Ectodermal cell (in vitro differentiated cells): ENCODE results near the gene ITK.

ENCODE experiments used
- H3K27ac ChIP-seq: 2 replicates; pipeline ENCODE4 v1.7.0; 2013; ENCODE audit warnings: mild to moderate bottlenecking, low read depth, low read length; ENCODE audit not compliant: insufficient read depth, poor library complexity, severe bottlenecking
- H3K27me3 ChIP-seq: 2 replicates; pipeline ENCODE4 v1.7.0; 2013; ENCODE audit warnings: mild to moderate bottlenecking, low read length; ENCODE audit not compliant: insufficient read depth, control insufficient read depth, poor library complexity, severe bottlenecking
- H3K36me3 ChIP-seq: one replicate; pipeline ENCODE4 v1.7.0; 2013; ENCODE audit warnings: low read length; ENCODE audit not compliant: control insufficient read depth, insufficient read depth
- H3K4me1 ChIP-seq: one replicate; pipeline ENCODE4 v1.7.0; 2013; ENCODE audit warnings: low read length; ENCODE audit not compliant: control insufficient read depth, insufficient read depth
- H3K4me3 ChIP-seq: 2 replicates; pipeline ENCODE4 v1.7.0; 2013; ENCODE audit warnings: low read depth, low read length, control low read depth; ENCODE audit not compliant: insufficient read depth
- H3K9me3 ChIP-seq: 2 replicates; pipeline ENCODE4 v1.7.0; 2013; ENCODE audit warnings: mild to moderate bottlenecking, low read length, moderate library complexity; ENCODE audit not compliant: control insufficient read depth
- WGBS, 2 experiments: methylation state at CpG; one replicate each; pipeline ENCODE4 v1.1.7; 2013; ENCODE audit warnings: missing lambda C conversion rate in 2 of 2; 5-methylcytosine and 5-hydroxymethylcytosine counted together

The ITK gene

DNA sequence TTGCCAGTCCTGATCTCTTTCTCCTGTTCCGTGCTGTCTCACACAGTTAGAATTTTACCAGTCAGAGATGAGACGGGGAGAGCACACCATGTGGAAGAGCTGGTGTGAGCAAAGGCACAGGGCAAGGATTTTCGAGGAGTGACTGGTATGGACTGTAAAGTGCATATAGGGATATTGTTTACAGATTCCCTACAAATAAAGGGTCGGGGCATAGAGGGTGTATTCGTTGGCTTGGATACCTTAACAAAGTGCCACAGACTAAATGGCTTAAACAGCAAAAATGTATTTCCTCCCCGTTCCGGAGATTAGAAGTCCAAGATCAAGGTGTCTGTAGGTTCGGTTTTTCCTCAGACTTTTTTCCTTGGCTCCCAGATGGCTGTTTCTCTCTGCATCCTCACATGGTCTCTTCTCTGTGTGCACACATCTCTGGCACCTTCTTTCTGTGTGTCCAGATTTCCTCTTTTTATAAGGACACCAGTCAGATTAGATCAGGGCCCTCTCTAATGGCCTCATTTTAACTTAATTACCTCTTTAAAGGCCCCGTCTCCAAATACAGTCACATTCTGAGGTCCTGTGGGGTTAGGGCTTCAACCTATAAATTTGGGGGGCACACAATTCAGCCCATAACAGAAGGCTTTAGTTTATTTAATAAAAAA is 108.7 kb downstream of the ITK start:
- no peaks in the 10 kb centered on the region for H3K36me3 ChIP-seq
- H3K9me3 ChIP-seq = no peaks in the 10 kb centered on the region
- H3K27ac ChIP-seq = no peak overlapping the region
- no peaks in the 10 kb centered on the region for H3K4me1 ChIP-seq
- WGBS, 2 experiments = 93 to 94% methylated on average over 8 to 9 of the region's 9 CpGs
- no peaks in the 10 kb centered on the region for H3K27me3 ChIP-seq
- H3K4me3 ChIP-seq = no peak overlapping the region

DNA sequence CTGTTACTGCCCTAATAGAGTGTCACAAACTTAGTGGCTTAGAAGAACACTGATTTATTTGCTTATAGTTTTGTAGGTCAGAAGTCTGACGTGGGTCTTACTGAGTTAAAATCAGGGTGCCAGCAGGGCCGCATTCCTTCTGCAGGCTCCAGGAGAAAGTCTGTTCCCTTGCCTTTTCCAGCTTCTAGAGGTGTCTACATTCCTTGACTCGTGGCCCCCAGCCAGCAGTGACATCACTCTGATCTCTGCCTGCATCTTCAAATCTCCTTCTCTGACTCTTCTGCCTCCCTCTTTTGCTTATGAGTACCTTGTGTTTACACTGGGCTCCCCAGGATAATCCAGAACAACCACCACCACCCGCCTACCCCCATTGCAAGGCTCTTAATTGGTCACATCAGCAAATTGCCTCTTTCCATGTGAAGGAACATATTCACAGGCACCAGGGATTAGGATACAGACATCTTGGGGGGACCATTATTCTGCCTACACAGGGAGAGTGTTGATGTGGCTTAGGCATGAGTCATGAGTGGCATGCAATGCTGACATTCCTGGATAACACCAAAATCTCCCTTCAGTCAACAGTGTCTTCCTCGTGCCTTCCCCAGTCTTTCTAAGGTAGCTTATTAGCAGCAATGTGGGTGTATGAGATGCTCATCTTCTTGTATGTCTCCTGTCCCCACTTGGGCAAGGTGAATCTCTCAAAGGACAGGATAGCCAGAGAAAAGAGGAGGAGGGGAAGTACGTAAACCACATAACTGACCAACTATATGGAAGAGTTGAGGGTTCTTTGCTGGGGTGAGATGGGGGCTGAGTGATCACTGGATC is 109.7 kb downstream of the ITK start:
- Histone ChIP-seq H3K36me3 (no peaks in the 10 kb centered on the region), H3K27ac (no peak overlapping the region), H3K4me3 (no peak overlapping the region), H3K4me1 (no peaks in the 10 kb centered on the region), H3K9me3 (no peaks in the 10 kb centered on the region), H3K27me3 (no peaks in the 10 kb centered on the region)
- 92% methylated on average over 5 to 6 of the region's 6 CpGs for WGBS, 2 experiments

DNA sequence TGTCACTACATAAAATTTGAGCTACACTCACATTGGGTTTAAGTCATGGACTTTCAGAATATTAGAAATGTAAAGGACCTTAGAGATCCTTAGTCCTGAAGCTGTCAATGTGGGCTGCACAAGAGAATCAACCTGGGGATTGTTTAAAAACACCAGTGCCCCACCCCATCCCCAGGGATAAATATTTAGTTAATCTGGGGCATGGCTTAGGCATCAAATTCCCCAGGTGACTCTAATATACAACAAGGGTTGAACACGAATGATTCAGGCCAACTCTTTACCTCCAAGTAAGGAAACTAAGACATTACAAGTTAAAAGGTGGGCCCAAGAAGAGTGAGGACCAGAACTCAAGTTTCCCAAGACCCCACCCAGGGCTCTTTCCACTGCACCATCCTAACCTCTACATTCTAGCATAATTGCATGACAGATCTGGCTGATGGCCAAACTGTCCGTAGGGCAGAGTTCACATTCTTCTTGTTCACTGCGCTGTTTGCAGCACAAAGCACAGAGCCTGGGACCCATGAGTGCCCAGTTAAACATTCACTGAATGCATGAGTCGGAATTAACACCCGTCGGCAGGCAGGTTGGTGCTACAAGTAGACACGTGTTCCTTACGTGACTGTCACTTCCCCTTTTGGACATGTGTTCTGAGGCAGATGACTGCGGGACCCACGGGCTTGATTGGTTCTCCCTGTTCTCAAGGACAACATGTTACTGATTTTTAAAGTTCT is 110.5 kb downstream of the ITK start:
- Histone ChIP-seq H3K27ac (no peak overlapping the region), H3K4me3 (no peak overlapping the region), H3K36me3 (no peaks in the 10 kb centered on the region), H3K9me3 (no peaks in the 10 kb centered on the region), H3K27me3 (no peaks in the 10 kb centered on the region), H3K4me1 (no peaks in the 10 kb centered on the region)
- WGBS, 2 experiments = 94 to 97% methylated on average over 10 of the region's 10 CpGs

DNA sequence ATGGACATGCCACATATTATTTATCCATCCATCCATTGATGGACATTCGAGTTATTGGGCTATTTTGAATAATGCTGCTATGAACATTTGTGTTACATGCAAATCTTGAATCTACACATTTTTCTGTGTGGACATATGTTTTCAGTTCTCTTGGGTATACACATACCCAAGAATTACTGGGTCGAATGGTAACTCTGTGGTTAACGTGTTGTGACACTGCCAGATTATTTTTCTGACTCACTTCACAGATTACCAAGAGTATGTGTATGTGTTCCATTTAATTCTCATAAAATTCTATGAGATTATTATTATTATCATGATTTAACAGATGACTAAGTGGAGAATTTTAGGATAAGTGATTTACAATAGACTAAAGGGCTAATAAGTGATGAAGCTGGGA is 112.0 kb downstream of the ITK start:
- Histone ChIP-seq H3K9me3 (no peaks in the 10 kb centered on the region), H3K4me3 (no peak overlapping the region), H3K36me3 (no peaks in the 10 kb centered on the region), H3K4me1 (no peaks in the 10 kb centered on the region), H3K27me3 (no peaks in the 10 kb centered on the region), H3K27ac (no peak overlapping the region)
- WGBS, 2 experiments = 98 to 100% methylated on average over 1 to 3 of the region's 3 CpGs

DNA sequence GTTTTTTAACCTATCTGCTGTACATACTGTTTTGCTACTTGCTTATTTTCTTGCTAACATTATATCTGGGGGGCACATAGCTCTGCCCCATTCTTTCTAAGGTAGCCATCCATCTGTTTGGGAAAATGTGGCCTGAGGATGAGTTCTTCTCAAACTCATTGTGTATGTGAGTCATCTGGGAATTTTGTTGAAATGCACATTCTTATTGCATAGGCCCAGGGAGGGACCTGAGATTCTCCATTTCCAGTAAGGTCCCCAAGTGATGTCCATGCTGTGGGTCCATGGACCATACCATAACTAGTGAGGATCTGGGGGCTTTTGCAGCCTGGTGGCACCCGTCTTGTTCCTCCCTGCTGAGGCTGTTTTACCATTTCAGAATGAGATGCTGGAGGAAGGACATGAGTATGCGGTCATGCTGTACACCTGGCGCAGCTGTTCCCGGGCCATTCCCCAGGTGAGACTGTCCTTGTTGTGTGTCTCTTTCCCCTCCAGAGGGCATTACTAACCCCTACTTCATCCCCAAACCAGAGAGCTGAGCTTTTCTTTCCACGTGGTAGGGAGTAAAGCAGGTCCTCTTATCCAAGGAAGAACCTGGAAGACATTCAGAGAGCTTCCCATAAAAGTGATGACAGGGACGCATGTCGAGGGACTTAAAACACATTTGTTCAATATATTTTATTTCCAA is 113.9 kb downstream of the ITK start:
- WGBS, 2 experiments = 89 to 93% methylated on average over 5 to 7 of the region's 7 CpGs
- Histone ChIP-seq H3K4me3 (no peak overlapping the region), H3K27ac (no peak overlapping the region), H3K36me3 (no peaks in the 10 kb centered on the region), H3K27me3 (no peaks in the 10 kb centered on the region), H3K4me1 (no peaks in the 10 kb centered on the region), H3K9me3 (no peaks in the 10 kb centered on the region)

DNA sequence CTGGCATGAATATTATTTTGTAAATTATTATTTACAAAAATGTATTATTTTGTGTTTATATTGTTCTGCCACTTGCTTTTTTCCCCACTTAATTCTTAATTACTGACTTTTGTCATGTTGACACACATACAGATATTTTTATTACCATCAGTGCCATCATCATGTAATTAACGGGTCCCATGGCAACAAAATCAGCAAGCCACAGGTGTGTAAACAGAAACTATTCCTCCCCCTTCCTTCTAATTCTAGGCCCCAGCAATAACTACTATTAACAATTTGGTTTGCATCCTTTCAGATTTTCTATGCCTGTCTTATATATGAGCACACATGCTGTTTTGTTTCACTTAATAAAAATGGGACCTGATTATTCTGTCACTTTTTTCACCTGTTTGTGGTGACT is 114.6 kb downstream of the ITK start:
- Histone ChIP-seq H3K27ac (no peak overlapping the region), H3K9me3 (no peaks in the 10 kb centered on the region), H3K4me1 (no peaks in the 10 kb centered on the region), H3K36me3 (no peaks in the 10 kb centered on the region), H3K4me3 (no peak overlapping the region), H3K27me3 (no peaks in the 10 kb centered on the region)
- 94 to 95% methylated on average over 1 of the region's 1 CpG for WGBS, 2 experiments

DNA sequence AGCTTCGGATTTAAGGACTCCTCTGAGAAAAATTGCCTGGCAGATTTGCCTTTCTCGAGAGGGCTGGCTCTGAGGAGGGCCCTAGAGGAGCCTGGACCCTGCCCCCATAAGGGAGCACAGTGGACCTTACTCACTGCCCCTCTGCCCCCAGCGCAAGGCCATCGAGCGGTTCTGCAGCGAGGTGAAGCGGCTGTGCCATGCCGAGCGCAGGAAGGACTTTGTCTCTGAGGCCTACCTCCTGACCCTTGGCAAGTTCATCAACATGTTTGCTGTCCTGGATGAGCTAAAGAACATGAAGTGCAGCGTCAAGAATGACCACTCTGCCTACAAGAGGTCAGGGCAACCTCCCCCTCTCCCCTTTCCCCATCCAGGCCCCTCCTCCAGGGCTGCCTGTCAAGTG is 119.9 kb downstream of the ITK start:
- Histone ChIP-seq H3K4me3 (no peak overlapping the region), H3K36me3 (no peaks in the 10 kb centered on the region), H3K4me1 (no peaks in the 10 kb centered on the region), H3K27me3 (no peaks in the 10 kb centered on the region), H3K27ac (no peak overlapping the region), H3K9me3 (no peaks in the 10 kb centered on the region)
- WGBS, 2 experiments = 93 to 96% methylated on average over 10 of the region's 10 CpGs

DNA sequence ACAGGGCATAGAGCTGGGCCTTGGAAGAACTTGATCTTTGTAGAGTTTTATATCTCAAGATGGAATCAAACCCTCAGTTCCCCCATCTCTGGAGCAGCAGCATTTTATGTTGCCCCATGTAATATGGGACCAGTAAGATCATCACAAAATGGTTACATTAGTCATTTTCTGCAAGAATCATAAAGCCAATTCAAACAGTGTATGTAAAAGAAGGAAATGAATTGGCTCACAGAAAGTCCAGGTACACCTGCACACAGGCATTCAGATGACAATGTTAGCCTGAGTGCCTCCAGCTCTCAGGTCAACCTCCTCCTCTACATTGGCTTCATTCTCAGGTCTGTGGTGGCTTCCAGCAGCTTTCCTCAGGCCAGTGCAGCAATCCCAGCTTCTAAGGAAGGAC is 120.4 kb downstream of the ITK start:
- no peaks in the 10 kb centered on the region for H3K27me3 ChIP-seq
- no peaks in the 10 kb centered on the region for H3K9me3 ChIP-seq
- no peaks in the 10 kb centered on the region for H3K4me1 ChIP-seq
- no peaks in the 10 kb centered on the region for H3K36me3 ChIP-seq
- H3K27ac ChIP-seq = no peak overlapping the region
- H3K4me3 ChIP-seq = no peak overlapping the region

DNA sequence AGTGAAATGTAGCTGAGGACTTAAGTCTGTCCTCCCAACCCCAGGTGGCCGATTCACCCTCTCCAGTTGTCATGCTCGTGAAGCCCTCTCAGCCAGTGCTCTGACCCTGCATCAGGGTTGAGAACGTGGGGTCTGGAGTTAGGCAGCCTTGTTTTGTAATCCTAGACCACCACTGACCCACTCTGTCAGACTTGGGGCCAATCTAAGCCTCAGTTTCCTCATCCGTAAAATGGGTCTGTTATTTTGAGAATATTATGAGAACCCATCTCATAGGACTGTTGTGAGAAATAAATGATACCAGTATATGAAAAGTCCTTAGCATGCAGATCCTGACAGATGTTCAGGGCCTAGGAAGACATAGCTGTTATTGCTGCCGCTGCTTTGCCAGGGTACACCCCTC is 122.4 kb downstream of the ITK start:
- Histone ChIP-seq H3K9me3 (no peaks in the 10 kb centered on the region), H3K36me3 (no peaks in the 10 kb centered on the region), H3K4me1 (no peaks in the 10 kb centered on the region), H3K27me3 (no peaks in the 10 kb centered on the region), H3K4me3 (no peak overlapping the region), H3K27ac (no peak overlapping the region)
- WGBS, 2 experiments = 97 to 98% methylated on average over 5 of the region's 5 CpGs
